ENCODE data around the gene ZNF521. TPM values are rescaled to one million over a fixed set of nuclear protein-coding genes. Genes with fewer than 3 reads are reported as not detected.

The ZNF521 gene
- total RNA-seq, 1 donor from 2014 or later, result 58.7 TPM

GRCh38 chr18:25192065-25192464, 159.9 kb downstream of the ZNF521 start:
- Mint-ChIP-seq H3K36me3 (ENCODE audit: unreplicated experiment) (no peaks in the 10 kb centered on the region), H3K4me1 (ENCODE audit: low read depth, unreplicated experiment) (peaks cover 17% of the 10 kb centered on the region), H3K27ac (ENCODE audit: unreplicated experiment) (no peak overlapping the region), H3K9me3 (ENCODE audit: unreplicated experiment) (no peaks in the 10 kb centered on the region), H3K4me3 (ENCODE audit: unreplicated experiment) (no peak overlapping the region), H3K27me3 (ENCODE audit: unreplicated experiment) (no peaks in the 10 kb centered on the region)
- no peak for TF ChIP-seq CTCF (IDR thresholded peaks at IDR 0.05; ENCODE audit: partially characterized antibody, unreplicated experiment)
- DNase-seq, result no peak

DNA sequence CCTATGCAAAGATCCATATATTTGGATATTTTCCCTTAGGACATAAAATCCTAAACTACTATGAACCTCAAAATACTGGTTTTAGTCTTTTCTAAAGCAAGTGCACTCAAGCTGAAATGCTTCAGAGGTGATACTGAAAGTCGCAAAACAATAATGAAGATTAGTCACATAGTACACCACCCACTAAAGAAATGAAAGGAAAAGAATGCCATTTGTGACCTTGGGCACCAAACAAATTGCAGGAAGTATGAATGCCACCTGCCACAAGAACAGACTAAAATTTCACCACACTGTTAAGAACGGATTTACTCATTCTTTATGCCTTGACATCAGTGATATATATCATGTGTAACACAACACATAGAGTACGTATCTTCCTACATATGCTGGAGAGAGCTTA, 161.5 kb downstream of the ZNF521 start:
- no peak overlapping the region for H3K4me3 Mint-ChIP-seq (ENCODE audit: unreplicated experiment)
- no peaks in the 10 kb centered on the region for H3K36me3 Mint-ChIP-seq (ENCODE audit: unreplicated experiment)
- no peak for DNase-seq
- H3K4me1 Mint-ChIP-seq (ENCODE audit: low read depth, unreplicated experiment), result peaks cover 19% of the 10 kb centered on the region
- H3K27ac Mint-ChIP-seq (ENCODE audit: unreplicated experiment), result no peak overlapping the region
- H3K27me3 Mint-ChIP-seq (ENCODE audit: unreplicated experiment), result no peaks in the 10 kb centered on the region
- H3K9me3 Mint-ChIP-seq (ENCODE audit: unreplicated experiment), result no peaks in the 10 kb centered on the region
- TF ChIP-seq CTCF (IDR thresholded peaks at IDR 0.05; ENCODE audit: partially characterized antibody, unreplicated experiment), result no peak

- Mint-ChIP-seq H3K4me1 (ENCODE audit: low read depth, unreplicated experiment) (peaks cover 19% of the 10 kb centered on the region), H3K27ac (ENCODE audit: unreplicated experiment) (peak overlapping the region; percentile 35), H3K27me3 (ENCODE audit: unreplicated experiment) (no peaks in the 10 kb centered on the region), H3K36me3 (ENCODE audit: unreplicated experiment) (no peaks in the 10 kb centered on the region), H3K9me3 (ENCODE audit: unreplicated experiment) (no peaks in the 10 kb centered on the region), H3K4me3 (ENCODE audit: unreplicated experiment) (no peak overlapping the region)
- no peak for DNase-seq
- no peak for TF ChIP-seq CTCF (IDR thresholded peaks at IDR 0.05; ENCODE audit: partially characterized antibody, unreplicated experiment)
Measured at GRCh38 chr18:25189391-25190185, 162.4 kb downstream of the ZNF521 start.

GRCh38 chr18:25187521-25188192, 164.3 kb downstream of the ZNF521 start:
- peak overlapping the region; percentile 19 for H3K27ac Mint-ChIP-seq (ENCODE audit: unreplicated experiment)
- no peaks in the 10 kb centered on the region for H3K9me3 Mint-ChIP-seq (ENCODE audit: unreplicated experiment)
- peaks cover 19% of the 10 kb centered on the region for H3K4me1 Mint-ChIP-seq (ENCODE audit: low read depth, unreplicated experiment)
- no peaks in the 10 kb centered on the region for H3K27me3 Mint-ChIP-seq (ENCODE audit: unreplicated experiment)
- no peak overlapping the region for H3K4me3 Mint-ChIP-seq (ENCODE audit: unreplicated experiment)
- no peak for TF ChIP-seq CTCF (IDR thresholded peaks at IDR 0.05; ENCODE audit: partially characterized antibody, unreplicated experiment)
- no peaks in the 10 kb centered on the region for H3K36me3 Mint-ChIP-seq (ENCODE audit: unreplicated experiment)
- DNase-seq, result no peak

DNA sequence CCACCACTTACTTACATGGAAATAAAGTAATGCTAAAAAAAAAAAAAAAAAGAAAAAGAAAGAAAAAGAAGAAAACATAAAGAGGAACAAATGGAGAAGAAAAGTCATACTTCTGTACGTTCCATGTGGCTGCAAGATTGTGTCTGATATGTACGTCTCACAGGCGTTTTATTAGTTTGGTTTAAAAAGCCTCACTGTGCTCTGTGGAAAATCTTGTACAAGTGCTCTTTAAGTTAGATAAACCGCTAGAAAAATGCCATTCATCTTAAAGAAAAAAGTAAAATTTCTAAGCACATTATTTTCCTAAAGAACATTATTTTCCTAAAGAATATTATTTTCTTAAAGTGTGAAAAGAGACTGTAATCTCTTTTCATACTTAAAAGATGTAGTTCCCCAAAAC, 165.1 kb downstream of the ZNF521 start:
- no peak overlapping the region for H3K27ac Mint-ChIP-seq (ENCODE audit: unreplicated experiment)
- H3K27me3 Mint-ChIP-seq (ENCODE audit: unreplicated experiment), result no peaks in the 10 kb centered on the region
- TF ChIP-seq CTCF (IDR thresholded peaks at IDR 0.05; ENCODE audit: partially characterized antibody, unreplicated experiment), result no peak
- DNase-seq, result no peak
- H3K4me1 Mint-ChIP-seq (ENCODE audit: low read depth, unreplicated experiment), result peaks cover 21% of the 10 kb centered on the region
- no peaks in the 10 kb centered on the region for H3K36me3 Mint-ChIP-seq (ENCODE audit: unreplicated experiment)
- no peak overlapping the region for H3K4me3 Mint-ChIP-seq (ENCODE audit: unreplicated experiment)
- no peaks in the 10 kb centered on the region for H3K9me3 Mint-ChIP-seq (ENCODE audit: unreplicated experiment)
